Neuronal stem cell (in vitro differentiated cells): ENCODE results near the gene ERP44.

Experiments
- DNase-seq: peaks from one replicate; pipeline ENCODE4 v3.0.0-alpha.2; 2013; ENCODE audit warnings: low spot score
- H2AFZ ChIP-seq: one replicate; pipeline ENCODE4 v1.6.1; 2013; ENCODE audit warnings: mild to moderate bottlenecking, low read length, inconsistent platforms
- H2AK5ac ChIP-seq: 2 replicates; pipeline ENCODE4 v1.6.1; 2013; ENCODE audit warnings: low read depth, mild to moderate bottlenecking, inconsistent platforms, low read length, moderate library complexity, mixed read lengths
- H2BK120ac ChIP-seq: 2 replicates; pipeline ENCODE4 v1.6.1; 2013; ENCODE audit warnings: low read depth, mild to moderate bottlenecking, inconsistent platforms, low read length, moderate library complexity, mixed read lengths
- H2BK12ac ChIP-seq: one replicate; pipeline ENCODE4 v1.6.1; 2013; ENCODE audit warnings: low read length, inconsistent platforms
- H2BK15ac ChIP-seq: 2 replicates; pipeline ENCODE4 v1.6.1; 2013; ENCODE audit warnings: mild to moderate bottlenecking, low read length, inconsistent platforms, mixed read lengths
- H2BK5ac ChIP-seq: one replicate; pipeline ENCODE4 v1.6.1; 2013; ENCODE audit warnings: inconsistent platforms, mild to moderate bottlenecking, low read length, moderate library complexity
- H3K14ac ChIP-seq: one replicate; pipeline ENCODE4 v1.6.1; 2013; ENCODE audit warnings: low read length, inconsistent platforms
- H3K18ac ChIP-seq: 2 replicates; pipeline ENCODE4 v1.6.1; 2013; ENCODE audit warnings: low read length, inconsistent platforms
- H3K23ac ChIP-seq: 2 replicates; pipeline ENCODE4 v1.6.1; 2013; ENCODE audit warnings: low read depth, mild to moderate bottlenecking, mixed read lengths, low read length, inconsistent platforms; ENCODE audit not compliant: poor library complexity
- H3K27ac ChIP-seq: replicated peaks from 3 replicates; pipeline ENCODE4 v1.5.1; 2013; ENCODE audit warnings: low read length, inconsistent platforms
- H3K27me3 ChIP-seq, 3 experiments: 2 replicates each; pipeline ENCODE4 v1.6.1; 2013; ENCODE audit warnings: low read length in 3 of 3, mild to moderate bottlenecking in 2 of 3, inconsistent platforms in 1 of 3, low read depth in 1 of 3, mixed read lengths in 1 of 3, moderate library complexity in 1 of 3; ENCODE audit not compliant: control insufficient read depth in 3 of 3, insufficient read depth in 3 of 3
- H3K36me3 ChIP-seq, 2 donors: replicated peaks in 1 of 2; 2 replicates each; pipeline ENCODE4 v1.6.1; 2013; ENCODE audit warnings: low read length in 2 of 2; ENCODE audit not compliant: control insufficient read depth in 2 of 2, insufficient read depth in 2 of 2
- H3K4ac ChIP-seq: 2 replicates; pipeline ENCODE4 v1.6.1; 2013; ENCODE audit warnings: inconsistent platforms, mild to moderate bottlenecking, low read length, moderate library complexity
- H3K4me1 ChIP-seq, 2 donors: 1 replicate in 1 of 2; 2 replicates in 1 of 2; pipeline ENCODE4 v1.6.1; 2013; ENCODE audit warnings: low read length in 2 of 2, low read depth in 1 of 2; ENCODE audit not compliant: control insufficient read depth in 2 of 2, insufficient read depth in 1 of 2
- H3K4me2 ChIP-seq: one replicate; pipeline ENCODE4 v1.6.1; 2013; ENCODE audit warnings: mild to moderate bottlenecking, low read length, inconsistent platforms; ENCODE audit not compliant: insufficient read depth, poor library complexity, severe bottlenecking
- H3K4me3 ChIP-seq, 2 donors: 2 replicates each; pipeline ENCODE4 v1.5.1; 2013; ENCODE audit warnings: low read length in 2 of 2, mild to moderate bottlenecking in 2 of 2, inconsistent platforms in 1 of 2, moderate library complexity in 1 of 2
- H3K79me1 ChIP-seq: one replicate; pipeline ENCODE4 v1.6.1; 2013; ENCODE audit warnings: low read depth, mild to moderate bottlenecking, inconsistent platforms, low read length, moderate library complexity
- H3K9ac ChIP-seq: one replicate; pipeline ENCODE4 v1.6.1; 2013; ENCODE audit warnings: mild to moderate bottlenecking, low read depth, low read length, inconsistent platforms; ENCODE audit not compliant: poor library complexity
- H3K9me3 ChIP-seq, 2 donors: replicated peaks in 1 of 2; 2 replicates each; pipeline versions ENCODE3 to v1.6.1; 2013; ENCODE audit warnings: low read length in 2 of 2, mild to moderate bottlenecking in 2 of 2, inconsistent platforms in 1 of 2, low read depth in 1 of 2, mixed read lengths in 1 of 2, moderate library complexity in 1 of 2; ENCODE audit not compliant: control insufficient read depth in 2 of 2, insufficient read depth in 1 of 2
- H4K8ac ChIP-seq: one replicate; pipeline ENCODE4 v1.6.1; 2013; ENCODE audit warnings: low read depth, mild to moderate bottlenecking, inconsistent platforms, low read length, moderate library complexity
- H4K91ac ChIP-seq: one replicate; pipeline ENCODE4 v1.6.1; 2013; ENCODE audit warnings: low read length, low read depth, mild to moderate bottlenecking, inconsistent platforms; ENCODE audit not compliant: poor library complexity
- WGBS, 2 donors: extraction: QIAGEN DNeasy Blood & Tissue Kit; methylation state at CpG; one replicate each; pipeline ENCODE4 v1.1.7; 2013; ENCODE audit warnings: missing lambda C conversion rate in 2 of 2, mixed read lengths in 1 of 2; ENCODE audit not compliant: insufficient read length in 2 of 2, insufficient replicate concordance in 1 of 2; ENCODE audit errors: extremely low coverage in 2 of 2; 5-methylcytosine and 5-hydroxymethylcytosine counted together

ERP44 gene

DNA sequence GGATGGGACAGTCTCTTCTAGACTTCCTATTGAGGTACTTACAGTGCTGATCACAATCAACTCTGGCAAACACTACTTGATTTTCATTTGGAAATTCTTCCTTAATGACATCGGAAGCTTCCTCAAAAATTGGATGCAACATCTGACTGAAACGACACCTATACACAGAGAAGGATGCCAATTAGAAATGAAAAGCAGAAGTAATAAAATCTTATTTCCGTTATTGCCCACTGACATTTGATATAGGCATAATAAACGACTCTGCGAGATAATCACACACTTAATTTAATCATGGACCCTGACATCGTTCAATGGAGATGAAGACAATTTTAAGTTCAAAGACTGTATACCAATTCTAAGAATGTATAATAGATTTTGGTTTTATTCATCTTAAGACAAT, 46.4 kb downstream of the ERP44 start:
- no peak overlapping the region for H3K14ac ChIP-seq
- H3K4me2 ChIP-seq = no peak overlapping the region
- H3K23ac ChIP-seq = no peak overlapping the region
- no peak overlapping the region for H2BK12ac ChIP-seq
- no CpG with 5 or more reads among the region's 6 CpGs for WGBS, 2 donors
- no peaks in the 10 kb centered on the region for H3K79me1 ChIP-seq
- no peak overlapping the region for H3K4ac ChIP-seq
- DNase-seq = no peak
- no peak overlapping the region for H3K18ac ChIP-seq
- no peaks in the 10 kb centered on the region for H3K9me3 ChIP-seq
- H3K4me3 ChIP-seq = no peak overlapping the region
- no peak overlapping the region for H2AK5ac ChIP-seq
- H3K27me3 ChIP-seq = no peaks in the 10 kb centered on the region
- H4K8ac ChIP-seq = no peak overlapping the region
- H3K36me3 ChIP-seq = peaks cover 0 to 58% of the 10 kb centered on the region in 2 donors
- no peaks in the 10 kb centered on the region for H3K4me1 ChIP-seq
- H2BK15ac ChIP-seq = no peak overlapping the region
- H3K27ac ChIP-seq = no peak overlapping the region
- no peak overlapping the region for H3K9ac ChIP-seq
- no peak overlapping the region for H4K91ac ChIP-seq
- no peak overlapping the region for H2AFZ ChIP-seq
- no peak overlapping the region for H2BK5ac ChIP-seq
- H2BK120ac ChIP-seq = no peak overlapping the region

DNA sequence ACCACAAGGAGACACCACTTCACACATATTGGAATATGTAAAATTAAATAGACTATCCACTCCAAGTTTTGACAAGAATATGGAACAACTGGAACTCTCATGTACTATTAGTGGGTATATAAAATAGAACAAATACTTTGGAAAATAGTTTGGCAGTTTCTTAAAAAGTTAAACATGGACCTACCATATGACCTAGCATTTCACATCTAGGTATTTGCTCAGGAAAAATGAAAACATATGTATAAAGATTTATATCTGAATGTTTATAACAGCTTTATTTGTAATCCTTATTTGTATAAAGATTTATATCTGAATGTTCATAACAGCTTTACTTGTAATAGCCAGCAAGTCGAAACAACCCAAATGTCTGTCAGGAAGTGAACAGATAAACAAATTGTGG, 49.2 kb downstream of the ERP44 start:
- Histone ChIP-seq H2BK5ac (no peak overlapping the region), H3K9me3 (no peaks in the 10 kb centered on the region), H3K4me2 (no peak overlapping the region), H2BK120ac (no peak overlapping the region), H2AFZ (no peak overlapping the region), H3K36me3 (peaks cover 0 to 45% of the 10 kb centered on the region in 2 donors), H3K4me1 (no peaks in the 10 kb centered on the region), H3K18ac (no peak overlapping the region), H3K4me3 (no peak overlapping the region), H3K27ac (no peak overlapping the region), H3K79me1 (no peaks in the 10 kb centered on the region), H3K23ac (no peak overlapping the region), H2BK15ac (no peak overlapping the region), H4K91ac (no peak overlapping the region), H2AK5ac (no peak overlapping the region), H3K27me3 (no peaks in the 10 kb centered on the region), H3K4ac (no peak overlapping the region), H4K8ac (no peak overlapping the region), H3K14ac (no peak overlapping the region), H2BK12ac (no peak overlapping the region), H3K9ac (no peak overlapping the region)
- DNase-seq = no peak
- WGBS, 2 donors = no CpG with 5 or more reads among the region's 1 CpG

DNA sequence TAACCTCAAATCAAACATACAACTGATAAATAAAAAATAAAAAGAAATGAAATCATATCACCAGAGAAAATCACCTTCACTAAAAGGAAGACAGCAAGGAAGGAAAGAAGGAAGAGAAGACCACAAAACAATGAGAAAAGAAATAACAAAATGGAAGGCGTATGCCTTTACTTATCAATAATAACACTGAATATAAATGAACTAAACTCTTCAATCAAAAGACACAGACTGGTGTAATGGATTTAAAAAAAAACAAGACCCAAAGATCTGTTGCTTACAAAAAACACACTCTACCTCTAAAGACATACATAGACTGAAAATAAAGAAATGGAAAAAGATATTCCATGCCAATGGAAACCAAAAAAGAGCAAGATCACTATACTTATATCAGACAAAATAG, 60.3 kb downstream of the ERP44 start:
- Histone ChIP-seq H3K27ac (no peak overlapping the region), H3K27me3 (no peaks in the 10 kb centered on the region), H3K18ac (no peak overlapping the region), H3K79me1 (no peaks in the 10 kb centered on the region), H3K4ac (no peak overlapping the region), H2BK120ac (no peak overlapping the region), H3K36me3 (no peaks in the 10 kb centered on the region), H3K14ac (no peak overlapping the region), H3K23ac (no peak overlapping the region), H3K4me1 (no peaks in the 10 kb centered on the region), H3K4me2 (no peak overlapping the region), H3K4me3 (no peak overlapping the region), H2AFZ (no peak overlapping the region), H4K8ac (no peak overlapping the region), H3K9ac (no peak overlapping the region), H2AK5ac (no peak overlapping the region), H2BK12ac (no peak overlapping the region), H3K9me3 (peaks cover 0 to 12% of the 10 kb centered on the region in 2 donors), H2BK15ac (no peak overlapping the region), H4K91ac (no peak overlapping the region), H2BK5ac (no peak overlapping the region)
- WGBS, 2 donors = no CpG with 5 or more reads among the region's 1 CpG
- no peak for DNase-seq

DNA sequence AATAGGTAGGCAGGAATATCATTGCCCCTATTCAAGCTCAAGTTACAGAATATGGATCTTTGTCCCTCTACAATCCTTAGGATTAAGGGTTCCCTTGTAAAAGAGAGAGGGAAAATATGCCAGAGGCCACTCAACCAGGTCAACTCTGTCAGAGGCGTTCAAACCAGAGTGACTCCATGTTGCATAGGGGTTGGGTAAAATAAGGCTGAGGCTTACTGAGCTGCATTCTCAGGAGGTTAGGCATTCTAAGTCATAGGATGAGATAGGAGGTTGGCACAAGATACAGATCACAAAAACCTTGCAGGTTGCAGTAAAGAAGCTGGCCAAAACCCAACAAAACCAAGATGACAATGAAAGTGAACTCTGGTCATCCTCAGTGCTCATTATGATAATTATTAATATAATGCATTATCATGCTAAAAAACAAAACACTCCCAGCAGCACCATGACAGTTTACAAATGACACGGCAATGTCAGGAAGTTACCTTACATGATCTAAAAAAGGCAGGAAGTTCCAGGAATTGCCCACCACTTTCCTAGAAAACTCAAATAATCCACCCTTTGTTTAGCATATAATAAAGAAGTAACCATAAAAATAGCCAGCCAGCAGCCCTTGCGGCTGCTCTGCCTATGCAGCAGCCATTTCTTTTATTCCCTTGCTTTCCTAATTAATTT, 64.8 kb downstream of the ERP44 start:
- no peak overlapping the region for H2AK5ac ChIP-seq
- H3K79me1 ChIP-seq = no peaks in the 10 kb centered on the region
- DNase-seq = no peak
- no peak overlapping the region for H2AFZ ChIP-seq
- peaks cover 0 to 26% of the 10 kb centered on the region in 2 donors for H3K9me3 ChIP-seq
- no peak overlapping the region for H4K8ac ChIP-seq
- H4K91ac ChIP-seq = no peak overlapping the region
- no peak overlapping the region for H3K27ac ChIP-seq
- H3K4me3 ChIP-seq = no peak overlapping the region
- no peaks in the 10 kb centered on the region for H3K27me3 ChIP-seq
- no peak overlapping the region for H2BK12ac ChIP-seq
- H2BK15ac ChIP-seq = no peak overlapping the region
- H3K36me3 ChIP-seq = peaks cover 0 to 7% of the 10 kb centered on the region in 2 donors
- no peaks in the 10 kb centered on the region for H3K4me1 ChIP-seq
- WGBS, 2 donors = no CpG with 5 or more reads among the region's 3 CpGs
- H2BK5ac ChIP-seq = no peak overlapping the region
- no peak overlapping the region for H3K9ac ChIP-seq
- H3K4ac ChIP-seq = no peak overlapping the region
- H3K18ac ChIP-seq = no peak overlapping the region
- no peak overlapping the region for H2BK120ac ChIP-seq
- no peak overlapping the region for H3K4me2 ChIP-seq
- H3K14ac ChIP-seq = no peak overlapping the region
- H3K23ac ChIP-seq = no peak overlapping the region
